Hepatic stellate cell (primary cell): ENCODE data around the gene ZNF25.
"Not testable (repeated sequence)": the region's sequence is repeated elsewhere in the genome, so short reads cannot be mapped to it uniquely, and the experiment has no call there.

Experiments used
- DNase-seq: peaks from one replicate; pipeline ENCODE4 v3.0.0; 2011; ENCODE audit warnings: low spot score

ZNF25 gene

DNA sequence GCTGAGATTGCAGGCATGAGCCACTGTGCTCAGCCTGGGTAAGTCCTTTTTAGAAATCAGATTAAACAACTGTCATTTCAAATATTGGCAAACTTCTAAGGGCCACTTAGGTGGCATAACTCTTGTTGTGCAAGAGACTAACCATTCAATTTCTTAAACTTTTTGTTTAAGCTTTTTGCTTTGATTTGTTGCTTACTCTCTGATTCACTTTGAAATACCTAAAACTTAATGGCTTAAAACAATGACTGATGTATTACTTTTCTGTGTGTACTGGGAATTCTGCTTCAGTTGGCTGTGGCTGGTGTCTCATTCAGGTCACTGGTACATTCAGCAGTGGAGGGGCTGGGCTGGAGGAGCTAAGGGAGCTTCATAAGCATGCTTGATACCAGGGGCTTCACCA, 28.9 kb downstream of the ZNF25 start:
- no peak for DNase-seq

DNA sequence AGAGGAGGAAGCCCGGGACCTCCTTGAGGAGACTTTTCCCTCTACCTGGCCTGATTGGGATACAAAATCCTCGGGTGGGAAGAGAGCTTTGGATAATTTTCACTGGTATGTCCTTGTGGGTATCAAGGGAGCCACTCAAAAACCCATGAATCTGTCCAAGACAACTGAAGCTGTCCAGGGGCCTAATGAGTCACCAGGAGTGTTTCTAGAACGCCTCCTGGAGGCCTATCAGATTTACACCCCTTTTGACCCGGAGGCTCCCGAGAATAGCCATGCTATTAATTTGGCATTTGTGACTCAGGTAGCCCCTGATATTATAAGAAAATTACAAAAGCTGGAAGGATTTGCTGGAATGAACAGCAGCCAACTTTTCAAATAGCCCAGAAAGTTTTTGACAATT, 38.6 kb downstream of the ZNF25 start:
- DNase-seq, result no peak

DNA sequence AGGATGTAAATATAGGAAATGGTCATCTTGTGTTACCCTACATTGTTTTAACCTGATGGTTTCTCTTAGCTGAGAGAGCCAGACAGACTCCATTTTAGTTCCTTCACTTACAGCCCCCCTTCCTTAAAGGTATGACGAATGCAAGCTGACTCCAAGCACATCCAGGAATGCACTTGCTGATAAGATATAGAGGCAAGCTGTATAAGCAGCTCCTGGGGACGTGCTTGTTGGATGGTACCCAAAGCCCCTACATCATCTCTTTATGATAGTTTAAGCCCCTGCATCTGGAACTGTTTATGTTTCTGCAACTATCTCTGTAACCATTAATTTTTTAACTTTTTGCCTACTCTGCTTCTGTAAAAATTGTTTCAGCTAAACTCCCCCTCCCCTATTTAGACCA, 41.7 kb downstream of the ZNF25 start:
- DNase-seq, result no peak

DNA sequence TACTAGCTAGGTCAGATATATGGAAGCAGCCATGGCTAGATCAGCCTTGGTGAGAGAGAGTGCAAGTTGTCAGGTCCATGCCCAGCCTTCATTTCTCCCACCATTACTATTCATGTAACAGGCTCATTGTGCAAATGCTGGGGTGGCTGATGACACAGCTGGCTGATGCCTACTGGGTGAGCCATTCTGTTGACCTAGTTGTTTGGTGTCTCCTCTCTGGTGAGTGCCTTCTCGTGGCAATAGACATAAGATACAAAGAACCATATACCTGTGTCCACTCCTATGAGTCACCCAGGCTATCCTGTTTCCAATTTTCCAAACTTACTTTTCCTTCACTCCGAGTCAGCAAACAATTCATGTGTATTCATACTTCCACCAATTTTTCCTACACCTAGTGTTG, 46.0 kb downstream of the ZNF25 start:
- no peak for DNase-seq

DNA sequence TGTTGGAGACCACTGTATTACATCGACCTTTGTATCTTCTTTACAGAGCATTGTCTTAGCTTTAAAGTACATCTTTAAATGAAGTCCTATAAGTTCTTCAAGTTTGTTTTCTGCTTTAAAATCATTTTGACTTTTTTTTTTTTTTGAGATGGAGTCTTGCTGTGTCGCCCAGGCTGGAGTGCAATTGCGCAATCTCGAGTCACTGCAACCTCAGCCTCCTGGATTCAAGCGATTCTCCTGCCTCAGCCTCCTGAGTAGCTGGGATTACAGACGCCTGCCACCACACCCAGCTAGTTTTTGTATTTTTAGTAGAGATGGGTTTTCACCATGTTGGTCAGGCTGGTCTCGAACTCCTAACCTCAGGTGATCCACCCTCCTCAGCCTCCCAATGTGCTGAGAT, 68.3 kb downstream of the ZNF25 start:
- not testable (repeated sequence) for DNase-seq

- DNase-seq, result no peak
These were observed 70.1 kb downstream of the ZNF25 start for GRCh38 chr10:37906382-37906781.
